WERI-Rb-1 (cell line): ENCODE results near the gene KLK6.

Experiments
- DNase-seq: peaks from one replicate; pipeline ENCODE4 v3.0.0-alpha.2; 2020
- H3K27ac ChIP-seq: fragments of 250-450 bp; sonication (Bioruptor Pico); 2 replicates; pipeline ENCODE4 v1.5.1; 2020; ENCODE audit warnings: mild to moderate bottlenecking, moderate library complexity
- H3K27me3 ChIP-seq: fragments of 250-450 bp; sonication (Bioruptor Pico); 2 replicates; pipeline ENCODE4 v1.5.1; 2021; ENCODE audit warnings: mild to moderate bottlenecking, low read depth, moderate library complexity; ENCODE audit not compliant: insufficient read depth, severe bottlenecking
- H3K36me3 ChIP-seq: fragments of 250-450 bp; sonication (Bioruptor Pico); 2 replicates; pipeline ENCODE4 v1.5.1; 2020; ENCODE audit warnings: mild to moderate bottlenecking, moderate library complexity
- H3K4me3 ChIP-seq: 2 replicates; pipeline ENCODE4 v1.5.1; 2011; ENCODE audit warnings: low read depth, mild to moderate bottlenecking, control low read depth, low read length
- H3K9me3 ChIP-seq: fragments of 250-450 bp; sonication (Bioruptor Pico); 2 replicates; pipeline ENCODE4 v1.5.1; 2021; ENCODE audit warnings: mild to moderate bottlenecking, moderate library complexity; ENCODE audit not compliant: severe bottlenecking
- CTCF ChIP-seq: IDR thresholded peaks from 2 replicates; pipeline ENCODE4 v1.5.1; 2011; ENCODE audit warnings: low read depth, mild to moderate bottlenecking, control low read depth, inconsistent platforms, low read length

The KLK6 gene

GRCh38 chr19:50910722-50911121, 58.7 kb downstream of the KLK6 start:
- Histone ChIP-seq H3K4me3 (no peak overlapping the region), H3K27me3 (peaks cover 79% of the 10 kb centered on the region), H3K36me3 (no peaks in the 10 kb centered on the region), H3K27ac (no peak overlapping the region), H3K9me3 (no peaks in the 10 kb centered on the region)
- DNase-seq: no peak
- TF ChIP-seq CTCF: no peak

- Histone ChIP-seq H3K27ac (no peak overlapping the region), H3K4me3 (no peak overlapping the region), H3K27me3 (peaks cover 74% of the 10 kb centered on the region)
These were observed 59.9 kb downstream of the KLK6 start for GRCh38 chr19:50909240-50910070.

More at GRCh38 chr19:50909240-50910070, 59.9 kb downstream of the KLK6 start:
- DNase-seq: peak; percentile 11
- TF ChIP-seq CTCF: no peak
- Histone ChIP-seq H3K36me3 (no peaks in the 10 kb centered on the region), H3K9me3 (no peaks in the 10 kb centered on the region)
